Brain microvascular endothelial cell (primary cell): Measurements from ENCODE around the gene JAM2.

Experiments used
- DNase-seq: peaks from one replicate; pipeline ENCODE4 v3.0.0-alpha.2; 2020
- H3K27ac ChIP-seq: fragments of 250-450 bp; sonication (Bioruptor Pico); 2 replicates; pipeline ENCODE4 v1.5.1; 2020; ENCODE audit warnings: mild to moderate bottlenecking, moderate library complexity
- H3K27me3 ChIP-seq: fragments of 250-450 bp; sonication (Bioruptor Pico); replicated peaks from 2 replicates; pipeline ENCODE4 v1.5.1; 2020; ENCODE audit warnings: mild to moderate bottlenecking
- H3K36me3 ChIP-seq: fragments of 250-450 bp; sonication (Bioruptor Pico); replicated peaks from 2 replicates; pipeline ENCODE4 v1.5.1; 2020; ENCODE audit warnings: mild to moderate bottlenecking
- H3K4me3 ChIP-seq: 2 replicates; pipeline ENCODE4 v1.5.1; 2011; ENCODE audit warnings: low read depth, mild to moderate bottlenecking, control low read depth, low read length, moderate library complexity
- in situ Hi-C: cut with HindIII; loops from 2 replicates; pipeline ENCODE4 v1.10.0; 2017; ENCODE audit warnings: low sequenced_read_pairs, low pct_ligation_motif_present
- TF ChIP-seq, protein P1 (sequence below): IDR thresholded peaks from 2 replicates; pipeline ENCODE4 v1.5.1; 2011; ENCODE audit warnings: low read depth, mild to moderate bottlenecking, moderate library complexity, low read length, control low read depth, inconsistent platforms; ENCODE audit errors: missing control alignments

Gene JAM2, protein sequence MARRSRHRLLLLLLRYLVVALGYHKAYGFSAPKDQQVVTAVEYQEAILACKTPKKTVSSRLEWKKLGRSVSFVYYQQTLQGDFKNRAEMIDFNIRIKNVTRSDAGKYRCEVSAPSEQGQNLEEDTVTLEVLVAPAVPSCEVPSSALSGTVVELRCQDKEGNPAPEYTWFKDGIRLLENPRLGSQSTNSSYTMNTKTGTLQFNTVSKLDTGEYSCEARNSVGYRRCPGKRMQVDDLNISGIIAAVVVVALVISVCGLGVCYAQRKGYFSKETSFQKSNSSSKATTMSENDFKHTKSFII

DNA sequence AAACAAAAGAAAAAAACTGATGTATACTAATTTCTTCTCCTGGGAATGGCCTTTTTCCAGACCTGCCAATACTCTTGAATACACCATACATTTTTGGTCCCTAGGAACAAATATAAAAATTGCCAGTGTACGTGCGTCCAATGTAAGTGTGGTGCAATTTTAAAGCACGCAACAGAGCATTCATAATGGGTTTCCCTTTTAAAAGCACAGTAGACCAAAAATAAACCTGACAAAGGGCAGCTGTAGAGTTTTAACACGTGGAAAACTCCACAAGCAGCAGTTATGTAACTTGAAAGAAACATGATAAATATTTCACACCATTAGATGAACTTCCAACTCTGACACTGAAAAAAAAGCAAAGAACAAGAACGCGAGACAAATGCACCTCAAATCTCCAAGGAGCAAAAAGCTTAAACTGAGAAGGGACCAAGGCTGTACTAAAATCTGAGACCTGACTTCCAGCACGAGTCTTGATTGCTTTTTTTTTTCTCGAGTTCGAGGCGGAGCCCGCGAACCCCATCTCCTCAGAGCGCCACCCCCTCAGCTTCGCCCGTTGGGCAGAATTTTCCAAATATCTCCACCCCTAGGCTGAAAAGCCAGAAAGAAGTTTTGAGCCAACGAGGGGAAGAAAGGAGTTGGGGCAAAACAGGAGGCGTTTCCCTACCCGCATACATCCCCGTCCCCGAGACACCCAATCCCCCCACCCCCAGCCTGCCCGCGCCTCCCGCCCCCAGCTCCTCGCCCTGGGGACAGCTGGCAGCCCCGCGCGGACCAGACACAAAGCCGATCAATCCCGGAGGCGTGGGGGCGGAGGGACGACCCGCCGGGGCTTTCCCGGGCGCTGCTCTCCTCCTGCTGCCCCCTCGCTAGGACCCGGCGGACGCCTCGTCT, at the start of gene JAM2:
Gene JAM2, plus strand, starts transcription at position 599 of the 891 bp plus-strand sequence. CDS start 564 bp downstream, outside the sequence.
- TF ChIP-seq, protein P1, sequence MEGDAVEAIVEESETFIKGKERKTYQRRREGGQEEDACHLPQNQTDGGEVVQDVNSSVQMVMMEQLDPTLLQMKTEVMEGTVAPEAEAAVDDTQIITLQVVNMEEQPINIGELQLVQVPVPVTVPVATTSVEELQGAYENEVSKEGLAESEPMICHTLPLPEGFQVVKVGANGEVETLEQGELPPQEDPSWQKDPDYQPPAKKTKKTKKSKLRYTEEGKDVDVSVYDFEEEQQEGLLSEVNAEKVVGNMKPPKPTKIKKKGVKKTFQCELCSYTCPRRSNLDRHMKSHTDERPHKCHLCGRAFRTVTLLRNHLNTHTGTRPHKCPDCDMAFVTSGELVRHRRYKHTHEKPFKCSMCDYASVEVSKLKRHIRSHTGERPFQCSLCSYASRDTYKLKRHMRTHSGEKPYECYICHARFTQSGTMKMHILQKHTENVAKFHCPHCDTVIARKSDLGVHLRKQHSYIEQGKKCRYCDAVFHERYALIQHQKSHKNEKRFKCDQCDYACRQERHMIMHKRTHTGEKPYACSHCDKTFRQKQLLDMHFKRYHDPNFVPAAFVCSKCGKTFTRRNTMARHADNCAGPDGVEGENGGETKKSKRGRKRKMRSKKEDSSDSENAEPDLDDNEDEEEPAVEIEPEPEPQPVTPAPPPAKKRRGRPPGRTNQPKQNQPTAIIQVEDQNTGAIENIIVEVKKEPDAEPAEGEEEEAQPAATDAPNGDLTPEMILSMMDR, result no peak

DNA sequence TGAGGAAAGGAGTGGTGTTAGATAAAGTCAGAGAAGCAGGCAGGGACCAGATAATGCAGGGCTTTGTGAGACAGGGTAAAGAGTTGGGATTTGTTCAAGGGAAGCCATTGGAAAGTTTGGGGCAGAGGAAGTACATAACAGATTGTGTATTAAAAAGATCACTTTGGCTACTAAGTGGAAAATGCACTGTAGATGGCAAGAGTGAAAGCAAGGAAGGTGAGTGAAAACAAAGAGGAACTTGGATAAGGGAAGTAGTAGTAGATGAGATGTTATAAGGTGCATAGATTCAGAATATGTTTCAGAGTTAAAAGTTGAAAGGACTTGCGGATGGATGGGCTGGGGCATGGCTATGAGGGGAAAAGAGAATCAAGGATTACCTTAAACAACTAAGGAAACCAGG, 49.2 kb upstream of the JAM2 start:
- TF ChIP-seq, protein P1, result no peak
- no peaks in the 10 kb centered on the region for H3K27me3 ChIP-seq
- in situ Hi-C loops, result no loop called here
- H3K4me3 ChIP-seq, result no peak overlapping the region
- no peak for DNase-seq
- no peak overlapping the region for H3K27ac ChIP-seq
- H3K36me3 ChIP-seq, result peaks cover 14% of the 10 kb centered on the region

More for the DNA sequence above, at the start of gene JAM2:
- DNase-seq, result no peak
- in situ Hi-C loops, result no loop called here
- Histone ChIP-seq H3K27me3 (no peaks in the 10 kb centered on the region), H3K27ac (no peak within 1 kb of the TSS), H3K36me3 (no peaks in the 10 kb centered on the region), H3K4me3 (peak within 1 kb of the TSS; percentile 68)

DNA sequence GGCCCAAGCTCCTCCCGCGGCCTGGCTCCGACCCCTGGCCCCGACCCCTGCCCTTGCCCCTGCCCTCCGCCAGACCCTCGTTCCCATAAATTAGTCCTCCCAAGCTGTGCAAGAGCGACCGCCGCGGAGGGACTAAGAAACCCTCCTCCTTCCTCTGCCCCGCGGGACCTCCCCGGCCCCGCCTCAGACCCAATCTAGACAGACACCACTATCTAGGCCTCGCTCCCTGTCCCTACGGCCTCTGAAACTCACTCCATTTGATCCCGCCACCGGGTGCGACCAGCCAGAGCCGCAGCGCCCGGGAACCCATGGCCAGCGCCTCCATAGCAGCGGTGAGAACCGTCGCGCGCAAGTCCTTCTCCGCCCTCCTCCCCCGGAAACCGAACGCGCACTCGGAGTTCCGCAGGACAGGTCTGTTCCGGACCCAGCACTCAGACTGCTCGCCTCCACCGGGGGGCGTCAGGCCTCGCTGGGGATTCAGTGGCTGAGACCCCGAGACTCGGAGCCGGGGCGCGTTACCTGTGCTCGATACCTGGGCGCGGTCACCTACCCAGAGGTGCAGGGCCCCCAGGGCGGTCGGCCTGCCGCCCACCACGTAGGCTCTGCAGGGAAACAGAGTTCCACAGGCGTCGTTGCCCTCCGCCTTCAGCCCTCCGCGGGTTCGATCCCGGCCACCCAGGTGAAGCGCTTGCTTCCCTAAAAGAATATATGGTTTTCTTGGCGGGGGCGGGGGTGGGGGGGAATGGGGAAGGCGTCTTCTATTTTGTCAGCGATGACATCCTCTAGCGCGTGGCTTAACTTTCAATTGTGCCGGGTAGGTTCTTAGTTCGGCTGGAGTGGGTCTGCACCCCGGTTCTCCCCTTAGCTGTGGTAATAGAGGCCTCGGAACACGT, 31.7 kb upstream of the JAM2 start, which contains the start of gene MRPL39:
Gene MRPL39, minus strand, starts transcription at position 331 of the 893 bp plus-strand sequence. Its CDS starts 6 bp downstream, at position 325.
- in situ Hi-C loops, result no loop called here
- Histone ChIP-seq H3K27me3 (no peaks in the 10 kb centered on the region), H3K27ac (peak within 1 kb of the TSS; percentile 80), H3K4me3 (peak within 1 kb of the TSS; percentile 86), H3K36me3 (peaks cover 10% of the 10 kb centered on the region)
- DNase-seq, result peak; percentile 86
- TF ChIP-seq, protein P1, result peak; percentile 84

DNA sequence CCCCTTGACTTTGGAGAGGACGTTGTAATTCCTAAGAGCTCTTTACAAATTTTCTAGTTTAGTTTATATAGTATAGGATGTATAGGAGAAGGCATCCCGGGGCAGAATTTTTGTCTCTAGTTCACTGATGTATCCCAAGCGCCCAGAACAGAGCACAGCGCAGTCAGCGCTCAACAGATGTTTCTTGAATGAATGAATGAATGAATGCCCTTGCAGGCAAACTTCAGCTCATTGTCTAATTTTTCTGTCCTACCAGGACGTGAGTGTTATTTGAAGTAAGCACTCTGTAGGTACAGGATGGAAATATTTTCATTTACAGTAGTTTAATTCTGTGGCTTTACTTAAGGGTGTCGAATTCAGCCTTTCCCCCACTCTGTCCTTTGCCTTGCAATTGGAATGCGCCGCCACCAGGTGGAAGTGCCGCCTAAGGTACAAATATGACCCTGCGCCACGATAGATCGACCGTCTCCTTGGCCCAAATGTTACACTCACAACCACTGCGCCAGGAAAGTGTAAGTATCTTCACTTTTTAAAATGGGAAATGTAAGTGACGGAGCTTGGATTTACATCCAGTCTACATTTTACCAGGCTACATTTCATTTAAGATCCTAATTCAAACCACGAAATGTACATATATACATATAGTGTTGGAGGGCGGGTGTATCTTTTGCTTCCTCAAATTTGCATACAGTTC, 30.9 kb upstream of the JAM2 start:
- Histone ChIP-seq H3K36me3 (peaks cover 5% of the 10 kb centered on the region), H3K4me3 (peak overlapping the region; percentile 86), H3K27me3 (no peaks in the 10 kb centered on the region), H3K27ac (no peak overlapping the region)
- DNase-seq, result peak; percentile 78
- in situ Hi-C loops, result no loop called here
- TF ChIP-seq, protein P1, result peak; percentile 91

DNA sequence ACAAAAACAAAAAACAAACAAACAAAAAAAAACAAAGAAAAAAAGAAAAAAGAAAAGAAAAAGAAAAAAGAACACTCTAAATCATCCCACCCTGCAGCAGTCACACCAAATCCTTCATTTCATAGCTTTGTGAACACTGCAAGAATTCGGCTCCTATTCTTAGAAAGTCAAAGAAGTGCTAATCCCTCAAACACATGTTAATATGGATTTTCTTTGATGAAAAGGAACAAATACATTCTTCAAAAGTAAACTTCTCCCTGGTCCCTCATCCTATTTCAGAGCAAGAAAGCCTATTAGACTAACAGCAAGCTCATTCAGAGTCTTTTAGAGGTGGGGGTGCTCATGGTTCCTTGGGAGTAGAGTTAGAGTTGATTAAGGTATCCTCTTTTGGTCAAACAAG, 24.6 kb upstream of the JAM2 start:
- Histone ChIP-seq H3K4me3 (no peak overlapping the region), H3K27me3 (no peaks in the 10 kb centered on the region), H3K27ac (no peak overlapping the region), H3K36me3 (no peaks in the 10 kb centered on the region)
- TF ChIP-seq, protein P1, result no peak
- no peak for DNase-seq
- in situ Hi-C loops, result no loop called here
